ENCODE results near the gene ISL2. TPM values are rescaled to one million over a fixed set of nuclear protein-coding genes. Genes with fewer than 3 reads are reported as not detected.
A peak's percentile ranks its signal among the peaks of the same experiment; 100 is the strongest.
"Not testable (repeated sequence)": the region's sequence is repeated elsewhere in the genome, so short reads cannot be mapped to it uniquely, and the experiment has no call there.

Gene ISL2
- total RNA-seq: 0.26 and 0.46 TPM in 2 replicates

DNA sequence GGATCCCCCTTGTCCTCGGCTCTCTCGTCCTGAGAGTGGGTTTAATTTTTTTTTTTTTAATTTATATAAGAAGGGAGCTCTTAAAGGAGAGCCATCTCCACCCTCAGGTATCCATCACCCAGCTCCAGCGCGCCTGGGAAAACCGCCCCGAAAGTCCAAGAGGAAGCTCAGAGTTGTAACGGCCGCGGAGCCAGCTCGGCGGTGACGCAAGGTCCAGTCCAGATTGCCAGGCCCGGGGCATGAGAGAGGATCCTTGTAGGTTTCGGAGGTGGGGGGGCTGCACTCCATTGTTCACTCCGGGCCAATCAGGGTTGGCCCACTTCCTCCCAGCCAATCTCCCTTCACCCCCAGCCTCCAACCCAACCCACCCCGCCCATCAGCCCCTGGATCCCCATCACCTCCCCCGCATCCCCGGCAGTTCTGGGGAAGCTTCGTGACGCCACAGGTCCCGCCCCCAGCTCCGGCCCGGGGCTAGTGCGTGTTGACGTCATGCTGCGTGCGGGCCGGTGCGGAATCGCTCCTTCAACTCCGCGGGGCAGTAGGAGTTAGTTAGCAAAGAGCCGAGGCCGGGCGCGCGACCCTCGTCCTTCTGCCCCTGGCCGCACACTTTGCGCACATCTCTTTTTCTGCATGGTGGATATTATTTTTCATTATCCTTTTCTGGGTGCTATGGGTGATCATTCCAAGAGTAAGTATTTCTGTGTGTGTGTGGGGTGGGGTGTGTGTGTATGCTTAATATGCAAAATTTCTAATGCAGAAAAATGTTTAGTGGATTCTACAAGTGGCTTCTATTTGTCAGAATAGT lies at the start of gene ISL2:
TSS of gene ISL2 (plus strand) at position 520 of the 805 bp plus-strand sequence. CDS start at position 631, 111 bp downstream.
- peak; percentile 40 for DNase-seq (ENCODE audit: low read depth, low spot score)

DNA sequence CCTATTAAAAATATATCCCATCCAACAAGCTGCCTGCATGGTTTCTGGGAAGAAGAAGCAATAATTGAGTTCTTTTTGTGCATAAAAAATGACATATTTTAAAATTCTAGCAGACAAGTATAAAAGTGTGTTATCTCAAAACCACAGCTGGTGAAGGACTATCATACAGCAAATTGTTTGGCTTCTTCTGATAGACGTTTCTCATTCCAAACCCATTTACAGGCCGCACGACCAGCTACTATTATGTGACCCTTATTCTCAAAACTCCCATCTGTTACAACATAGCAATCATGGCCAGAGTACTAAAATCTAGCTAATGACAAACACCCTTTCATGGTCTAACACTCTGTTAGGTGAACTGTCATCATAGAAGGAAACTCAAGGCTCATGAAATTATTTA lies 47.0 kb upstream of the ISL2 start:
- no peak for DNase-seq (ENCODE audit: low read depth, low spot score)

GRCh38 chr15:76293361-76293760 lies 43.2 kb upstream of the ISL2 start:
- DNase-seq (ENCODE audit: low read depth, low spot score): no peak

- not testable (repeated sequence) for DNase-seq (ENCODE audit: low read depth, low spot score)
Measured at GRCh38 chr15:76294463-76294862, 42.1 kb upstream of the ISL2 start.

- no peak for DNase-seq (ENCODE audit: low read depth, low spot score)
Measured at GRCh38 chr15:76296849-76297248, 39.7 kb upstream of the ISL2 start.

GRCh38 chr15:76297951-76298350 lies 38.6 kb upstream of the ISL2 start:
- DNase-seq (ENCODE audit: low read depth, low spot score): not testable (repeated sequence)

- no peak for DNase-seq (ENCODE audit: low read depth, low spot score)
Measured at GRCh38 chr15:76298986-76299385, 37.6 kb upstream of the ISL2 start.

- no peak for DNase-seq (ENCODE audit: low read depth, low spot score)
Measured at GRCh38 chr15:76299786-76300185, 36.8 kb upstream of the ISL2 start.

DNA sequence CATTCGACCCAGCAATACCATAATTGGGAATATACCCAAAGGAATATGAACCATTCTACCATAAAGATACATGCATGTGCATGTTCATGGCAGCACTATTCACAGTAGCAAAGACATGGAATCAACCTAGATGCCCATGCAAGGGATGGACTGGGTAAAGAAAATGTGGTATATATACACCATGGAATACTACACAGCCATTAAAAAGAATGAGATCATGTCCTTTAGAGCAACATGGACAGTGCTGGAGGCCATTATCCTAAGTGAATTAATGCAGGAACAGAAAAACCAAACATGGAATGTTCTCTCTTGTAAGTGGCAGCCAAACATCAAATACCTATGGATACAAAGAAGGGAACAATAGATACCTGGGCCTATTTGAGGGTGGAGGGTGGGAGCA lies 32.7 kb upstream of the ISL2 start:
- no peak for DNase-seq (ENCODE audit: low read depth, low spot score)

GRCh38 chr15:76309601-76310330 lies 26.8 kb upstream of the ISL2 start:
- no peak for DNase-seq (ENCODE audit: low read depth, low spot score)

GRCh38 chr15:76310475-76311099 lies 26.0 kb upstream of the ISL2 start:
- DNase-seq (ENCODE audit: low read depth, low spot score): no peak

DNA sequence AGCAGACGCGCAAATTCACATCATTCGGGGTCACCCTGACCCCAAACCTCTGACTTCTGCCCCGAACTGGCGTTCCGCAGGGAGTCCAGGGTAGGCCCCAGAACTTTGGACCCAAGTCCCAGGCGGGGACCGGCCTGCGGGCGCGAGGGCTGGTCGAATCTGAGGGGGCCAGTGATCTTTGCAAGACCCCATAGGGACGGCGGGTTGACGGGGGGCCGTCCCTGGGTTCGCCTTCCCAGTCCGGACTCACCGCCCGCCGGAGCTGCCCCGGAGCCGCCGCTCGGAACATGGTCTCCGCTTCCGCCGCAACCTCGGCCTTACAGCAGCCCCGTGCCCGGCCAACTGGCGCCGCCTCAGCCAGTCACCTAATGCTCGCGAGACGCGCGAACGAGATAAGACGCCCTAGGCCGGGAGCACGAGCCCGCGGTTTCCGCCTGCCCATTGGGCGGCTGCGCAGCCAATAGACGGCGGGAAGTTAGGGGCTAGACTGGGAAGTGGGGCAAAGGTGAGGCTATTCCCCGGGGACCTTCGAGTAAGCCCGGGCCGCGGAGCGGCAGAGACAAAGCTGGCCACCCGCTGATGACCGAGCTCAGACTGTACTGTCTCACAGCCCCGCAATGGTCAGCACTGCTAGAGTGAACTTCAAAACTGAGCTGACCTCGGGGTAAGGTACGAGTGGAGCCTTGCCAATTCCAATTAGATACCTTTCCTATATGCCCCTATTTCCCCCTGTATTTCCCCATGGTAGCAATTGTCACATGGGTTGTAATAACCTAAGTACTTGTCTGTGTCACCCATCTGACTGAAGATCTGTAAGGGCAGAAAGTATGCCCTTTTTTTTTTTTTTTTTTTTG lies 25.2 kb upstream of the ISL2 start, which contains the start of gene ETFA:
TSS of gene ETFA (minus strand) at position 370 of the 854 bp plus-strand sequence. CDS start at position 289, 81 bp downstream.
- peak; percentile 76 for DNase-seq (ENCODE audit: low read depth, low spot score)

- DNase-seq (ENCODE audit: low read depth, low spot score): no peak
Measured at GRCh38 chr15:76312540-76313174, 23.9 kb upstream of the ISL2 start.

- DNase-seq (ENCODE audit: low read depth, low spot score): not testable (repeated sequence)
Measured at GRCh38 chr15:76313175-76313567, 23.4 kb upstream of the ISL2 start.

- no peak for DNase-seq (ENCODE audit: low read depth, low spot score)
Measured at GRCh38 chr15:76313731-76314130, 22.8 kb upstream of the ISL2 start.

DNA sequence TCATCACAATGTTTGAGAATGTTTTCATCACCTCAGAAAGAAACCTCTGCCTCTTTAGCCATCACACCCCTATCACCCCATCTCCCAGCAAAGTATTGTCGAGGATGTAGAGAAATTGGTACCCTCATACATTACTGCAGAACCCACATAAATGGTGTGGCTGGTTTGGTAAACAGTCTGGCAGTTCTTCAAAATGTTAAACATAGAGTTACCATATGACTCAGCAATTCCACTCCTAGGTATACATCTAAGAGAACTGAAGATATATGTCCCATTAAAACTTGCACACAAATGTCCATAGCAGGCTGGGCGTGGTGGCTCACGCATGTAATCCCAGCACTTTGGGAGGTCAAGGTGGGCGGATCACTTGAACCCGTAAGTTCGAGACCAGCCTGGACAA lies 16.6 kb upstream of the ISL2 start:
- DNase-seq (ENCODE audit: low read depth, low spot score): no peak

GRCh38 chr15:76321171-76321570 lies 15.4 kb upstream of the ISL2 start:
- no peak for DNase-seq (ENCODE audit: low read depth, low spot score)

DNA sequence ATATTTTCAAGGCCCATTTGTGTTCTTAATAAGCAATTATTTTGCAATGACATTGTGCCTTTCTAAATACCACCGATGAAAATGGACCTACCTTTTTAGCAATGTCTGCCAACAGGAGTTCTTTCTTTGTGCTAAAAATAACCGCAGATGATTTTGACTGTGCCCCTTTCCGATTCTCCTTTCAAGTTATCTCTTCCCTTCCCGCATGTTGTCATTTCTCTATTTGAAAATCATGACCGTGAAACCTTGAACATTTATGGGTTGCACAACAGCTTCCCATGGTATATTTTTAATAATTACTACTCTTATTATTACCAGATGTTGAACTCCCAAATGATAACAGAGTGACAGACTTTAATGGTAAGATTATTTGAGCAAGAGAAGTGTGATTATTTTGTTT lies 15.0 kb upstream of the ISL2 start:
- no peak for DNase-seq (ENCODE audit: low read depth, low spot score)

GRCh38 chr15:76324066-76324465 lies 12.5 kb upstream of the ISL2 start:
- DNase-seq (ENCODE audit: low read depth, low spot score): no peak

GRCh38 chr15:76325704-76326103 lies 10.9 kb upstream of the ISL2 start:
- no peak for DNase-seq (ENCODE audit: low read depth, low spot score)
